Fibroblast of lung (primary cell): Measurements from ENCODE around the gene STIMATE.

ENCODE experiments used
- CTCF ChIP-seq, 2 donors: IDR thresholded peaks in 1 of 2; conservative IDR thresholded peaks in 1 of 2; 1 replicate in 1 of 2; 2 replicates in 1 of 2; pipeline ENCODE4 v1.5.1; 2011 to 2012; ENCODE audit warnings: low read length in 2 of 2, control low read depth in 1 of 2, inconsistent platforms in 1 of 2, low read depth in 1 of 2, mild to moderate bottlenecking in 1 of 2
- EZH2 ChIP-seq: IDR thresholded peaks from 2 replicates; pipeline ENCODE4 v1.5.1; 2012; ENCODE audit warnings: low read length, control low read depth, mild to moderate bottlenecking; ENCODE audit errors: missing control alignments

GRCh38 chr3:52854013-52854412 lies 43.3 kb downstream of the STIMATE start:
- TF ChIP-seq CTCF (conservative IDR thresholded peaks at IDR 0.05 in 1 of 2, IDR thresholded peaks at IDR 0.05 in 1 of 2; ENCODE audit: low read depth in 1 of 2, low read length in 2 of 2) = no peak
- TF ChIP-seq EZH2 = no peak
